ENCODE results near the gene RHO. TPM values are rescaled to one million over a fixed set of nuclear protein-coding genes. Genes with fewer than 3 reads are reported as not detected.
A peak's percentile ranks its signal among the peaks of the same experiment; 100 is the strongest.

RHO gene
- total RNA-seq, 2 donors from 2014 or later = 0.23 TPM; not detected in 1

- no peak overlapping the region for H3K27ac ChIP-seq
- no peak overlapping the region for H3K4me3 ChIP-seq
- no peaks in the 10 kb centered on the region for H3K4me1 ChIP-seq (replicated peaks)
- intact Hi-C loops (cut with DNase I) = loop anchor here (5.0 kb wide), 1 partner anchor 64 kb away; no protein-coding TSS in a partner anchor
- no peaks in the 10 kb centered on the region for H3K36me3 ChIP-seq
- no peaks in the 10 kb centered on the region for H3K9me3 ChIP-seq
- TF ChIP-seq POLR2AphosphoS5 (IDR thresholded peaks at IDR 0.05) (no peak), CTCF (IDR thresholded peaks at IDR 0.05) (no peak), POLR2A (IDR thresholded peaks at IDR 0.05) (no peak)
- 91% methylated on average over 15 of the region's 15 CpGs for WGBS
- DNase-seq (ENCODE audit: low spot score) = no peak
- H3K27me3 ChIP-seq (replicated peaks; ENCODE audit: insufficient read depth) = no peaks in the 10 kb centered on the region
Measured at GRCh38 chr3:129556358-129556695, 27.9 kb downstream of the RHO start.

GRCh38 chr3:129556890-129557547 is 28.6 kb downstream of the RHO start:
- H3K4me3 ChIP-seq = no peak overlapping the region
- H3K27me3 ChIP-seq (replicated peaks; ENCODE audit: insufficient read depth) = no peaks in the 10 kb centered on the region
- H3K4me1 ChIP-seq (replicated peaks) = no peaks in the 10 kb centered on the region
- TF ChIP-seq POLR2AphosphoS5 (IDR thresholded peaks at IDR 0.05) (no peak), POLR2A (IDR thresholded peaks at IDR 0.05) (no peak), CTCF (IDR thresholded peaks at IDR 0.05) (no peak)
- 77% methylated on average over 31 of the region's 31 CpGs for WGBS
- H3K36me3 ChIP-seq = no peaks in the 10 kb centered on the region
- no peak for DNase-seq (ENCODE audit: low spot score)
- intact Hi-C loops (cut with DNase I) = loop anchor here (5.0 kb wide), 1 partner anchor 65 kb away; no protein-coding TSS in a partner anchor
- no peak overlapping the region for H3K27ac ChIP-seq
- no peaks in the 10 kb centered on the region for H3K9me3 ChIP-seq

- DNase-seq (ENCODE audit: low spot score) = no peak
- TF ChIP-seq CTCF (IDR thresholded peaks at IDR 0.05) (no peak), POLR2AphosphoS5 (IDR thresholded peaks at IDR 0.05) (peak; percentile 10)
Measured at GRCh38 chr3:129557548-129557894, 29.1 kb downstream of the RHO start.

GRCh38 chr3:129558081-129558771 is 29.8 kb downstream of the RHO start:
- intact Hi-C loops (cut with DNase I) = loop anchor here (5.0 kb wide), 1 partner anchor 66 kb away; no protein-coding TSS in a partner anchor
- TF ChIP-seq POLR2A (IDR thresholded peaks at IDR 0.05) = no peak
- no peak for TF ChIP-seq POLR2AphosphoS5 (IDR thresholded peaks at IDR 0.05)
- TF ChIP-seq CTCF (IDR thresholded peaks at IDR 0.05) = no peak
- Histone ChIP-seq H3K9me3 (no peaks in the 10 kb centered on the region), H3K27me3 (replicated peaks; ENCODE audit: insufficient read depth) (no peaks in the 10 kb centered on the region), H3K4me1 (replicated peaks) (no peaks in the 10 kb centered on the region), H3K27ac (peak overlapping the region in 1 of 2 donors; percentile 26), H3K36me3 (no peaks in the 10 kb centered on the region), H3K4me3 (no peak overlapping the region)
- 90% methylated on average over 15 of the region's 15 CpGs for WGBS
- DNase-seq (ENCODE audit: low spot score) = no peak

More at GRCh38 chr3:129557548-129557894, 29.1 kb downstream of the RHO start:
- WGBS = 45% methylated on average over 11 of the region's 11 CpGs
- Histone ChIP-seq H3K4me1 (replicated peaks) (no peaks in the 10 kb centered on the region), H3K36me3 (no peaks in the 10 kb centered on the region), H3K9me3 (no peaks in the 10 kb centered on the region), H3K27me3 (replicated peaks; ENCODE audit: insufficient read depth) (no peaks in the 10 kb centered on the region), H3K4me3 (no peak overlapping the region), H3K27ac (peak overlapping the region in 1 of 2 donors; percentile 26)
- intact Hi-C loops (cut with DNase I) = loop anchor here (5.0 kb wide), 1 partner anchor 65 kb away; no protein-coding TSS in a partner anchor

Data from prostate gland (tissue), 2 donors.